Lower leg skin (tissue), 3 donors: ENCODE measurements around the gene RHOA.

Experiments used
- CTCF ChIP-seq, 3 donors: fragments of 450-650 bp; IDR thresholded peaks; one replicate each; pipeline ENCODE4 v1.5.1; 2016; ENCODE audit warnings: antibody characterized with exemption in 3 of 3, mild to moderate bottlenecking in 3 of 3, moderate library complexity in 2 of 3
- POLR2A ChIP-seq, 2 donors: fragments of 450-650 bp; IDR thresholded peaks; one replicate each; pipeline ENCODE4 v1.6.1; 2016 to 2017; ENCODE audit warnings: antibody characterized with exemption in 2 of 2, mild to moderate bottlenecking in 1 of 2, moderate library complexity in 1 of 2

DNA sequence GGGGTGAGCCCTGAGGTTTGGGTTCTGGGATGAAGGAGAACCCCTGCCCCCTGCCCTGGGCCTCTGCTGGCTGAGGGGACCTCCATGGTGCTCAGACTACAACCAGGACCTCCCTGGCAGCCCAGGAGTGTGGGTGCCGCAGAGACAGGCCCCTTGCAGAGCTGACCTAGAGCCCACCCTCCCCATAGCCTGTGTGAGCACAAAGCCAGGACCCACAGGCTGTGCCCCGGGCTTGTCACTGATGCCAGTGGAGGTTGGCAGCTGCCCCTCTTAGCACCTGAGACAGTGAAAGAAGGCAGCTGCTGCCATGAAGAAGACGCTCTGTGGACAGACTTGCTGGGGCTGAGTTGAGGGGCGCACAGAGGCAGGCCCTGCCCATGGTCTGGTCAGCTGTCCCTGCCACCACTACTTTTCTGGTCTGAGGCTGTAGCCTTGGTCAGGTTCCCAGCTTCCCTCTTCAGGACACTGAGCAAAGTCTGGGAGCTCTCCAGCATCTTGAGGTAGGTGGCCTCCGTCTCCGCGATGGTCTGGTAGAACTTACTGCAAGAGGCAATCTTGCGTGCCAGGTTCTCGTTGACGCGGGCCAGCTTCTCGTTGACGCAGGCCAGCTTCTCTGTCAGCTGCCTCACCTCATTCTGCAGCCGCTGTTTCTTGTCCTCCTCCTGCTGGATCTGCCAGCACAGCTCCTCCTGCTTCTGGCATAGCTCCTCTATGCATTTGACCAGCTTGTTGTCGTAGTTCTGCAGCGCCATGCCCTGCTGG lies 94.9 kb downstream of the RHOA start:
- TF ChIP-seq CTCF (IDR thresholded peaks at IDR 0.05) = no peak
- TF ChIP-seq POLR2A (IDR thresholded peaks at IDR 0.05) = no peak
